Effector memory CD8-positive, alpha-beta T cell (primary cell): Measurements from ENCODE around the gene DDA1.

ENCODE experiments used
- ATAC-seq: fragments of 150-1000 bp; cut with Tn5 transposase; replicated peaks from 2 replicates; pipeline ENCODE4 v1.10.0; 2021; ENCODE audit warnings: mild to moderate bottlenecking, moderate library complexity
- DNase-seq, 3 experiments: peaks; one replicate each; pipeline ENCODE4 v3.0.0; 2021
- H3K27ac Mint-ChIP-seq, 2 donors: one replicate each; pipeline ENCODE4 v1.8.0; 2022; ENCODE audit warnings: mild to moderate bottlenecking in 2 of 2, mixed read lengths in 2 of 2, moderate library complexity in 2 of 2
- H3K27me3 Mint-ChIP-seq, 2 donors: one replicate each; pipeline ENCODE4 v1.8.0; 2022; ENCODE audit warnings: mixed read lengths in 2 of 2
- H3K36me3 Mint-ChIP-seq: one replicate; pipeline ENCODE4 v1.8.0; 2022; ENCODE audit warnings: mild to moderate bottlenecking, moderate library complexity, mixed read lengths; ENCODE audit not compliant: insufficient read depth
- H3K4me1 Mint-ChIP-seq, 2 donors: one replicate each; pipeline ENCODE4 v1.8.0; 2022; ENCODE audit warnings: low read depth in 2 of 2, mixed read lengths in 2 of 2
- H3K4me3 Mint-ChIP-seq, 2 donors: one replicate each; pipeline ENCODE4 v1.8.0; 2022; ENCODE audit warnings: mild to moderate bottlenecking in 2 of 2, mixed read lengths in 2 of 2, moderate library complexity in 2 of 2
- H3K9me3 Mint-ChIP-seq, 2 donors: one replicate each; pipeline ENCODE4 v1.8.0; 2022; ENCODE audit warnings: mixed read lengths in 2 of 2

Gene DDA1

DNA sequence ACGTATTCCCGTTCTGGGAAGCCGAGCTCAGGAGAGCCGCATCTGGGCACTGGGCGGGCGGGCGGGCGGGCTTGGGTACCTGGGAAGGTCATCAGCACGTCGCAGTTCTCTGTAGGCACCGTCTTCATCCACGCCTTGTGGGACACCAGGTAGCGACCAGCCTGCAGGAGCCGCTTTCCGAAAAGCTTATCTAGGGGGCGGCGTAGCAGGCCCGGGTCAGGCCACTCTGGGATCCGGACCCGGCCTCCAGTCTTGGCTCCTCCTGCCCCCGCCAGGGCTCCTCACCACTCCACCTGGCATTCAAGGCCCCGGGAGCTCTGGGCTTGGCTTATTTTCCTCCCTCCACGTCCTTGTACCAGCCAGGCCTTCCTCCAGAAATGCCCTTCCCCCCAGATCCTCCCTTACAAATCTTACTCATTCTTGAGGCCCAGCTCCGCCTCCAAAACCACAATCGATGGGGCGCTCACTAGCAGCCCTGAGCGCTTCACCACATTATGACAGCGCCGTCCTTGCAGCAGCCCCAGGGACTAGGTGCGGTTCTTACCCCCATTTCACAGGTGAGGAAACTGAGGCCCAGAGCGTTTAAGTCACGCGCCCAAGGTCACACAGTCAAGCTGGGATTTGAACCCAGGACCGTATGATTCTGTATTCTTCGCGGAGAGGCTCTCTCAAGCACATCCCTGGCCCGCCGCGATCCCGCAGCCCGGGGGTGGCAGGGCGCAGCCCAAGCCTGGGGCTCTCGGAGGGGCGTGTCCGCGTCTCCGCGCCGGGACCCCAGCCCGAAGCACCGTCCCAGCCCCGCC lies 24.4 kb downstream of the DDA1 start:
- peaks cover 34 to 40% of the 10 kb centered on the region in 2 donors for H3K4me1 Mint-ChIP-seq

DNA sequence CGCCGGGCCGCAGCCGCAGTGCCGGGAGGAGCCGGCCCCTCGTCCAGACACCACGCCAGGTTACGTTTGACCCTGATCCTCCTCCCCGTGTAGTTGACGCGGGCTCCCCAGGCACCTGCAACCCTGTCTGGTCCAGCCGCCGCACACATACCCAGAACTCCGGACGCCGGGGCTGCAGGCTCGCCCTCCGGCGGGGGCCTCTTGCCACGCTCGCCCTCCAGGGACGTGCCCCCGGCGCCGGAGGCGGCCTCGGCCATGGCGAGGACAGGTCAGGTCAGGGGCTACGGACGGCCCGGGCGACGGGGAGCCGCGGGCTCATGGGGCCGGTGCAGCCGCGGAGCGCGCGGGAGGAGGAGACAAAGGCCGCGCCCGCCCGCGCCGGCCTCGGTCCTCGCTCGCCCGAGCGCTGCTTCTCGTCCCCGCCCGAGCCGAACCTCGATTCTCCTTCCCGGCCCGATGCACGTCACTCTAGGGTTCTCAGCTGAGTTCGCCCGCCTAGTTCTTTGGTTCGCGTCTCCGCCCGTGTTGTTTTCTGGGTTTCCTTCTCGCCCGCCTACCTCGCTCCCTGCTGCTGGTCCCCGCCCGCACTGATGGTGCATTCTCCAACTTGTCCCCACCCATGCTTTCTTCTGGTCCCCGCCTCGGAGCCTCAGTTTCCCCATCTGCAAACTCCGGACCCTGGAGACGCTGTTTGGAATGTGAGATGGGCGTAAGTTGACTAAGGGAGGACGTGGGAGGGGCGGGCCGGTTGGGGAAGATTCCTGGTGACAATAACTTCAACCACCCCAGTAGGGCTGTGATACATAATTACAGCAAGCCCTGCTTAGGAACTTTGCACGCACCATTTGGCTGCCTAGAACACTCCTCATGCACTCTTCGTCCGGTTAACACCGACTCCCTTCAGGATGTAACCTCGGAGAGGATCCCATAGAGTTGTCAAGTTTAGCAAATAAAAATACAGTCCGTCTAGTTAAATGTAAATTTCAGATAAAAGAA lies 25.3 kb downstream of the DDA1 start, which contains the start of gene ANO8:
TSS of gene ANO8 (minus strand) at position 442 of the 996 bp plus-strand sequence. CDS start at position 257, 185 bp downstream.
- Mint-ChIP-seq H3K27me3 (no peaks in the 10 kb centered on the region), H3K4me1 (peaks cover 33 to 37% of the 10 kb centered on the region in 2 donors), H3K4me3 (peak within 1 kb of the TSS; percentile 90 to 97), H3K36me3 (peaks cover 2% of the 10 kb centered on the region), H3K9me3 (no peaks in the 10 kb centered on the region), H3K27ac (peak within 1 kb of the TSS; percentile 29 to 74)
- peak; percentile 70 for ATAC-seq
- DNase-seq, result peak; percentile 94 to 97 (median 97)

More for the DNA sequence above, 24.4 kb downstream of the DDA1 start:
- DNase-seq (peak; percentile 53 to 56 (median 56)), ATAC-seq (peak; percentile 31)
- Mint-ChIP-seq H3K27ac (peak overlapping the region in 1 of 2 donors; percentile 29), H3K4me3 (peak overlapping the region; percentile 76 to 85), H3K9me3 (no peaks in the 10 kb centered on the region), H3K36me3 (no peaks in the 10 kb centered on the region), H3K27me3 (no peaks in the 10 kb centered on the region)

DNA sequence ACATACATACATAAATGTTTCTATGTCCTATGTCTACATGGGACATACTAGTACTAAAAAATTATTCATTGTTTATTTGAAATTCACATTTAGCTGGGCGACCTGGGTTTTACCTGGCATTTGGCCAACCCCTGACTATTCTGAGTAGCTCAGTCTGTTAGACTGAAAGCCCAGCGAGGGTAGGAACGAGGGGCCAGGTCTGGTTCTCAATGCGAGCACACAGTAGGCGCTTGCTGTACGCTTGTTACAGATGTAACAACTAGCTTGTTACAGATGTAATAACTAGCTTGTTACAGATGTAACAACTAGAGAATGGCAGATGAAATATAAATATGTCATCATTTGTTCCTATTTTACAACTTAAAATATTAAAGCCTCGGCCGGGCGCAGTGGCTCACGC lies 26.2 kb downstream of the DDA1 start:
- ATAC-seq, result no peak
- Mint-ChIP-seq H3K4me3 (peak overlapping the region; percentile 90 to 97), H3K27me3 (no peaks in the 10 kb centered on the region)

DNA sequence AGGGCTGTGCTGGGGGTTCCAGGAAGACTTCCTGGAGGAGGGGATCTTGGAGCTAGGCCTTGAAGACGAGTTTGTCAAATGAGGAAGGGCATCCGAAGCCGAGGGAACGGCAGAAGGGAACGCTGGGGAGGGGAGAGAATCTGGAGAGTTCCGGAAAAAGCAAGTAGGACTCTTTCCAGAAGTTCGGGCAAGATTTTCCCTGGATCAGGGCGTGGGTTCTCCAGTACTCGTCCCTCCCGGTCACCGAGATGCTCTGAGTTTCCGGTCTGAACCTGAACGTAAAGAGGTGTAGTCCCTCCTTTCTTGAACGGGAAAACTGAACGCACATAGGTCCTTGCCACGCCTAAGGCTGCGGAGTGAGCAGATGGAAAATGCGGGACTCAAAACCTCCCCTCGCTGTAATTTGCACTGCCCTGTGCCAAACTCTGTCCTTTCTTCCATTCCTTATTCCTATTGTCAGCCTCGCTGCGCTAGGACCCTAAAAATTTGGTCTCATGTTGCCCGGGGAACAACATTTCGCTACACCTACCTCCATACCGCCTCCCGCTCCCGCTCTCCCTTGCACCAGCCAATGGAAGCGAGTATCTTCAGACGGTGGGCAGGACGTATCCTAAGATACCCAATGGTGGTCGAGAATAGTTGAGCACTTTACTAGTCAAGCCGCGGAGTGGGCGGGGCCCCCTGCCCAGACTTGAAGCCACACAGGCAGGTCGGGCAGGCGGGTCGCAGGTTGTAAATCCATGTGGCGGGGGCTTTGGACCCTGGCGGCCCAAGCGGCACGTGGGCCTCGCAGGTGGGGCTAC lies 27.7 kb downstream of the DDA1 start, which contains the start of gene GTPBP3:
TSS of gene GTPBP3 (plus strand) at position 682 of the 803 bp plus-strand sequence. CDS start at position 741, 59 bp downstream.
- Mint-ChIP-seq H3K4me1 (peaks cover 28 to 37% of the 10 kb centered on the region in 2 donors), H3K36me3 (peaks cover 3% of the 10 kb centered on the region), H3K4me3 (peak within 1 kb of the TSS; percentile 90 to 97), H3K27ac (peak within 1 kb of the TSS; percentile 84 to 93), H3K27me3 (no peaks in the 10 kb centered on the region), H3K9me3 (no peaks in the 10 kb centered on the region)
- DNase-seq, result peak; percentile 92 to 96 (median 94)
- ATAC-seq, result peak; percentile 86

More for the DNA sequence above, 26.2 kb downstream of the DDA1 start:
- Mint-ChIP-seq H3K27ac (peak overlapping the region in 1 of 2 donors; percentile 74), H3K36me3 (peaks cover 3% of the 10 kb centered on the region), H3K9me3 (no peaks in the 10 kb centered on the region), H3K4me1 (peaks cover 31 to 37% of the 10 kb centered on the region in 2 donors)
- no peak for DNase-seq

DNA sequence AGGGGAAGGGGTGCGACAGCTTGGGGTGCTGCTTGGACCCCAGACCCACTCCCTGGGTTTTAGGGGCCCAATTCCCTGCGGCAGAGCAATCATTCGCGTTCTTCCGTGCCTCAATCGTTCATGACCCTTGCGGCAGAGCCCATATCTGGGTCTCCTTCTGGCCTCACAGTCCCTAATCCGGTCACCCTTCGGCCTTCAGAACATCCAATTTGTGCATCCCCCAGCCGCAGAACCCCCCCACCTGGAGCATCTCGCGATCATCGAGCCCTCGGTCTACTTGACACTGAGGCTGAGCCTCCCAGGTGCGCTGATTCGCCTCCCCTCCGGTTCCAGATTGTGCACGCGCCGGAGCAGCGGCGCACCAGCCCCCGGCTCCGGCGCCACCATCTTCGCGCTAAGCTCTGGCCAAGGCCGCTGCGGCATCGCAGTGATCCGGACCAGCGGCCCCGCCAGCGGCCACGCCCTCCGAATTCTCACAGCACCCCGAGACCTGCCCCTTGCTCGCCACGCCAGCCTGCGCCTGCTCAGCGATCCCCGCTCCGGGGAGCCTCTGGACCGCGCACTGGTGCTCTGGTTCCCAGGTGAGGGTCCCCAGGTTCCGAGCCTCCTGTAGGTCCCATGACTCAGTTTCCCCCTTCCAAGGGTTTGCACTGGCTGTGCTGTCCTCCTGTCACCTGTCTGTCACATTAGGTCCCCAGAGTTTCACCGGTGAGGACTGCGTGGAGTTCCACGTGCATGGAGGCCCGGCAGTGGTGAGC lies 28.5 kb downstream of the DDA1 start:
- peaks cover 28 to 34% of the 10 kb centered on the region in 2 donors for H3K4me1 Mint-ChIP-seq
- no peaks in the 10 kb centered on the region for H3K9me3 Mint-ChIP-seq
- peak overlapping the region; percentile 84 to 93 for H3K27ac Mint-ChIP-seq
- ATAC-seq, result peak; percentile 6
- no peak for DNase-seq
- H3K36me3 Mint-ChIP-seq, result peaks cover 6% of the 10 kb centered on the region
- H3K4me3 Mint-ChIP-seq, result peak overlapping the region; percentile 90 to 97
- H3K27me3 Mint-ChIP-seq, result no peaks in the 10 kb centered on the region

DNA sequence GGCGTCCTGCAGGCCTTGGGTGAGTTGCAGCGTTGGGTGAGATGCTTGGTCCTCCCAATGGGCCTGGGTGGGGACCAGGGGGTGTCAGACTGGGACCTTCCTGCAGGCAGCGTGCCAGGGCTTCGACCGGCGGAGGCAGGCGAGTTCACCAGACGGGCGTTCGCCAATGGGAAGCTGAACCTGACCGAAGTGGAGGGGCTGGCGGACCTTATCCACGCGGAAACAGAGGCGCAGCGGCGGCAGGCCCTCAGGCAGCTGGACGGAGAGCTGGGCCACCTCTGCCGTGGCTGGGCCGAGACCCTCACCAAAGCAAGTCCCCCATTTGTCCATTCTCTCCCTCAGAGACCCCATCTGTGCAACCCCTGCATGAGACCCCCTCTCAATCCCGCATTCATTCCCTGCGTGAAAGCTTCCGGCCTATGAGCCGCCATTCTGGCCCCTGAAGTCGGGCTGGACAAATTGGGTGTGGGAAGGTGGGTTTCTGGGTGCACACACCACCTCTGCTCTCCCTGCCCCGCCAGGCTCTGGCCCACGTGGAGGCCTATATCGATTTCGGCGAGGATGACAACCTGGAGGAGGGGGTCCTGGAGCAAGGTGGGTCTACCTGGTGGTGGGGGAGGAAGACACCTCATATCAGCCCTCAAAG lies 29.2 kb downstream of the DDA1 start:
- peaks cover 11% of the 10 kb centered on the region for H3K36me3 Mint-ChIP-seq
- H3K27me3 Mint-ChIP-seq, result no peaks in the 10 kb centered on the region
- H3K4me3 Mint-ChIP-seq, result peak overlapping the region; percentile 90 to 97
- H3K27ac Mint-ChIP-seq, result no peak overlapping the region
- no peaks in the 10 kb centered on the region for H3K9me3 Mint-ChIP-seq
- peaks cover 24 to 30% of the 10 kb centered on the region in 2 donors for H3K4me1 Mint-ChIP-seq
- DNase-seq (no peak), ATAC-seq (no peak)

DNA sequence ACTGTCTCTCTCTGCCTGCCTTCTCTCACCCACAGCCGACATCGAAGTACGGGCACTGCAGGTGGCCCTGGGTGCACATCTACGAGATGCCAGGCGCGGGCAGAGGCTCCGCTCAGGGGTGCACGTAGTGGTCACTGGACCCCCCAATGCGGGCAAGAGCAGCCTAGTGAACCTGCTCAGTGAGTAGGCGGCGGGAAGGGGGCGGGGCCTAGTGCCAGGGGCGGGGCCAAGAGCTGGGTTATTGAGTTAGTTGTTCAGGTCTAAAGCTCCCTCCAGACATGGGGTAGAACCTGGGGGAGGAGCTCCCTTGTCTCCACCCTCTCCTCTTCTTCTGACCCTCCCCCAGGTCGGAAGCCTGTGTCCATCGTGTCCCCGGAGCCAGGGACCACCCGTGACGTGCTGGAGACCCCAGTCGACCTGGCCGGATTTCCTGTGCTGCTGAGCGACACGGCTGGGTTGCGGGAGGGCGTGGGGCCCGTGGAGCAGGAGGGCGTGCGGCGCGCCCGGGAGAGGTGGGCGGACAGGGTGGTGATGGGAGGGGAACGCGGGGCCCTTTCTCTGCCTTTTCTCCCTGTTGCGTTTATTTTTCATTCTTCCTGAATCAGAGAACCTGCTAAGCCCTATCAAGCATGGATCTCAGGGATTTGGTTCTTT lies 29.9 kb downstream of the DDA1 start:
- Mint-ChIP-seq H3K4me3 (peak overlapping the region; percentile 48 to 97), H3K27ac (no peak overlapping the region), H3K4me1 (peaks cover 21 to 25% of the 10 kb centered on the region in 2 donors), H3K27me3 (no peaks in the 10 kb centered on the region), H3K36me3 (peaks cover 11% of the 10 kb centered on the region), H3K9me3 (no peaks in the 10 kb centered on the region)
- DNase-seq (no peak), ATAC-seq (no peak)

DNA sequence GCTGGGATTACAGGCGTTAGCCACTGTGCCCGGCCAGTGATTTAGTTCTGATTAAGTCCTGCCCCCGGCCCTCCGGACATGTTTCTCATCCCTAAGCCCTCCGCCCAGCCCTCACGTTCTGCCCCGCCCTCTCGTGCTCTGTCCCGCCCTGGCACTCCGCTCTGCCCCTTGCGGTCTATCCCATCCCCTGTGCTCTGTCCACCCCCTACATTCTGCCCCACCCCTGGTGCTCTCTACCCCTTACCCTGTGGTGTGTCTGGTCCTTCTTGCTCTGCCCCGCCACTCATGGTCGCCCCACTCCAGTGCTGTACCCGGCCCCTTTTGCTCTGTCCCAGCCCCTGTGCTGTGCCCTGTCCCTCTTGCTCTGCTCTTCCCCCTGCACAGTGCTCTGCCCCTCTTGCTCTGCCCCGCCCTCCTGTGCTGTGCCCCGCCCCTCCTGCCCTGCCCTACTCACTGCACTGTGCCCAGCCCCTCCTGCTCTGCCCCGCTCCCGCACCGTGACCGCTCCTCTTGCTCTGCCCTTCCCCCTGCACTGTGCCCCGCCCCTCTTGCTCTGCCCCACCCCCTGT lies 31.0 kb downstream of the DDA1 start:
- Mint-ChIP-seq H3K4me1 (peaks cover 13 to 20% of the 10 kb centered on the region in 2 donors), H3K36me3 (peaks cover 11% of the 10 kb centered on the region), H3K4me3 (peak overlapping the region in 1 of 2 donors; percentile 34), H3K27ac (no peak overlapping the region), H3K9me3 (no peaks in the 10 kb centered on the region), H3K27me3 (no peaks in the 10 kb centered on the region)
- DNase-seq (no peak), ATAC-seq (no peak)

DNA sequence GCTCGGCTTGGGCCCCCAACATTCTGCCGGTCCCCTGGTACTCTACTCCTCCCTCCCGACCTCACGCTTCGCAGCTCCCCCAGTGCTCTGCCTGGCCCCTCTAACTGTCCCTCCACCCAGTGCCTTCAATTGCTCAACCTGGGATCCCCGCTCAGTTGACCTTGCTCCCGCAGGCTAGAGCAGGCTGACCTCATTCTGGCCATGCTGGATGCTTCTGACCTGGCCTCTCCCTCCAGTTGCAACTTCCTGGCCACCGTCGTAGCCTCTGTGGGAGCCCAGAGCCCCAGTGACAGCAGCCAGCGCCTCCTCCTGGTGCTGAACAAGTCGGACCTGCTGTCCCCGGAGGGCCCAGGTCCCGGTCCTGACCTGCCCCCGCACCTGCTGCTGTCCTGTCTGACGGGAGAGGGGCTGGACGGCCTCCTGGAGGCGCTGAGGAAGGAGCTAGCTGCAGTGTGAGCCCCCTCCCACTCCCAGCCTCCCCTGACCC lies 31.6 kb downstream of the DDA1 start:
- H3K27me3 Mint-ChIP-seq, result no peaks in the 10 kb centered on the region
- H3K4me3 Mint-ChIP-seq, result peak overlapping the region in 1 of 2 donors; percentile 34
- no peak overlapping the region for H3K27ac Mint-ChIP-seq
- H3K36me3 Mint-ChIP-seq, result peaks cover 11% of the 10 kb centered on the region
- no peak for ATAC-seq
- H3K4me1 Mint-ChIP-seq, result peaks cover 13 to 20% of the 10 kb centered on the region in 2 donors
- DNase-seq, result no peak
- no peaks in the 10 kb centered on the region for H3K9me3 Mint-ChIP-seq

DNA sequence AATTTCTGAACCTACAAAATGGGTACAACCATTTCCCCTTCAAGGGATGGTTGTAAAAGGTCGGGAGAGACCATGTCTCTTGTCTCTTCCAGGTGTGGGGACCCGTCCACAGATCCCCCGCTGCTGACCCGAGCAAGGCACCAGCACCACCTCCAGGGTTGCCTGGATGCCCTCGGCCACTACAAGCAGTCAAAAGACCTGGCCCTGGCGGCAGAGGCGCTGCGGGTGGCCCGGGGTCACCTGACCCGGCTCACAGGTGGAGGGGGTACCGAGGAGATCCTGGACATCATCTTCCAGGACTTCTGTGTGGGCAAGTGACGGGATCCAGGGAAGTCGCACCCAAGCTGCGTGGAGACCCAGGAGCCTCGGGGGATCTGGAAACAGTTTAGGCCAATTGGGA lies 32.0 kb downstream of the DDA1 start:
- no peaks in the 10 kb centered on the region for H3K9me3 Mint-ChIP-seq
- no peaks in the 10 kb centered on the region for H3K27me3 Mint-ChIP-seq
- no peak overlapping the region for H3K4me3 Mint-ChIP-seq
- no peak overlapping the region for H3K27ac Mint-ChIP-seq
- DNase-seq (no peak), ATAC-seq (no peak)
- peaks cover 17 to 25% of the 10 kb centered on the region in 2 donors for H3K4me1 Mint-ChIP-seq
- H3K36me3 Mint-ChIP-seq, result peaks cover 11% of the 10 kb centered on the region

DNA sequence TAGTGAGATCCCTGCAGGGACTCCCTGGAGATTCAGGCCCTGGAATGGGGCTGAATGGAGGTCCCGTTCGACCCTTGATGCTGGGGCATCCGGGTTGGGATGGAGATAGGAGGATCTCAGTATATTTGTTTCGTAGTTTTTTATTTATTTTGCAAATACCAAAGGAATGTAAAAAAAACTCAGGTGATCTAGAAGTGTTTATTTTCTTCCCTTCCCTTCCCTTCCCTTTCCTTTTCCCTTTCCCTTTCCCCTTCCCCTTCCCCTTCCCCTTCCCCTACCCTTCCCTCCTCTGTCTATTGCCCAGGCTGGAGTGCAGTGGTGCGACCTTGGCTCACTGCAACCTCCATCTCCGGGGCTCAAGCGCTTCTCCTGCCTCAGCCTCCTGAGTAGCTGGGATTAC lies 32.5 kb downstream of the DDA1 start:
- Mint-ChIP-seq H3K4me1 (peaks cover 13 to 20% of the 10 kb centered on the region in 2 donors), H3K27ac (no peak overlapping the region), H3K36me3 (peaks cover 11% of the 10 kb centered on the region), H3K4me3 (no peak overlapping the region), H3K27me3 (no peaks in the 10 kb centered on the region), H3K9me3 (no peaks in the 10 kb centered on the region)
- DNase-seq (no peak), ATAC-seq (no peak)
